Kidney (tissue), 14 donors: ENCODE data around the gene HSD17B14. TPM values are rescaled to one million over a fixed set of nuclear protein-coding genes. Genes with fewer than 3 reads are reported as not detected.
A peak's percentile ranks its signal among the peaks of the same experiment; 100 is the strongest.

Source experiments
- DNase-seq, 5 donors: peaks; one replicate each; pipeline ENCODE4 v3.0.0-alpha.2; 2013 to 2020
- FAIRE-seq: peaks from 2 replicates; lab custom pipeline; 2012; peaks lifted over from hg19 to GRCh38; lab: Jason Lieb, UNC
- H3K27ac ChIP-seq, 2 donors: one replicate each; pipeline ENCODE4 v1.7.0; 2013; ENCODE audit warnings: low read depth in 2 of 2, low read length in 2 of 2, inconsistent platforms in 1 of 2
- H3K27me3 ChIP-seq: one replicate; pipeline ENCODE4 v1.7.1; 2013; ENCODE audit warnings: low read length, inconsistent platforms; ENCODE audit not compliant: control insufficient read depth, insufficient read depth
- H3K36me3 ChIP-seq, 3 donors: one replicate each; pipeline versions ENCODE4 v1.7.0 to v1.7.1; 2013; ENCODE audit warnings: low read length in 3 of 3, control low read depth in 1 of 3, inconsistent platforms in 1 of 3; ENCODE audit not compliant: insufficient read depth in 3 of 3, control insufficient read depth in 2 of 3
- H3K4me1 ChIP-seq, 3 donors: one replicate each; pipeline versions ENCODE4 v1.7.0 to v1.7.1; 2013; ENCODE audit warnings: low read length in 3 of 3, inconsistent platforms in 1 of 3, low read depth in 1 of 3; ENCODE audit not compliant: control insufficient read depth in 2 of 3, insufficient read depth in 2 of 3
- H3K4me3 ChIP-seq, 3 donors: one replicate each; pipeline versions ENCODE4 v1.7.0 to v1.8.1; 2013; ENCODE audit warnings: low read length in 3 of 3, control low read depth in 1 of 3, inconsistent platforms in 1 of 3
- H3K9ac ChIP-seq, 3 donors: one replicate each; pipeline versions ENCODE4 v1.7.0 to v1.7.1; 2013; ENCODE audit warnings: low read length in 3 of 3, control low read depth in 1 of 3, inconsistent platforms in 1 of 3
- H3K9me3 ChIP-seq, 3 donors: one replicate each; pipeline versions ENCODE4 v1.7.0 to v1.7.1; 2013; ENCODE audit warnings: low read length in 3 of 3, control low read depth in 1 of 3, inconsistent platforms in 1 of 3; ENCODE audit not compliant: control insufficient read depth in 2 of 3, insufficient read depth in 1 of 3
- intact Hi-C: fragments of 100-400 bp; cut with DNase I; formaldehyde crosslinking; loops from one replicate; pipeline ENCODE4 v1.11.1; 2022
- polyA plus RNA-seq: library from polyadenylated mRNA; stranded (reverse); fragments of 350-450 nt; fragmentation: Illumina TruSeq; extraction: RNeasy Lipid Tissue Mini Kit (QIAGEN cat#74804); gene quantifications from one replicate; pipeline ENCODE4 v1.2.3, GENCODE V29; 2014; ENCODE audit warnings: low read depth, low replicate concordance; ENCODE audit not compliant: insufficient read depth
- total RNA-seq: library from RNA; stranded (reverse); fragmentation: NEBNext Ultra II Directional; extraction: Animal tissue kit (Norgen Biotek cat#: 25700); gene quantifications from one replicate; pipeline ENCODE4 v1.2.1, GENCODE V29; 2021
- TF ChIP-seq, protein P1 (sequence below): IDR thresholded peaks from 3 replicates; pipeline ENCODE4 v1.5.1; 2012; ENCODE audit warnings: mild to moderate bottlenecking, moderate library complexity, borderline replicate concordance; ENCODE audit not compliant: insufficient read depth; ENCODE audit errors: extremely low read depth
- donor health status: control.
- donor health status: control.
- donor health status: control.
- donor health status: control.
- donor health status: control.
- donor health status: DM: yes; HTN: yes; CAD: no.
- donor health status: Normal renal cell carcinoma (clear cell type).

HSD17B14 gene
- total and polyA plus RNA-seq, 2 donors from 2014 or later, result 5.2 to 141 TPM

DNA sequence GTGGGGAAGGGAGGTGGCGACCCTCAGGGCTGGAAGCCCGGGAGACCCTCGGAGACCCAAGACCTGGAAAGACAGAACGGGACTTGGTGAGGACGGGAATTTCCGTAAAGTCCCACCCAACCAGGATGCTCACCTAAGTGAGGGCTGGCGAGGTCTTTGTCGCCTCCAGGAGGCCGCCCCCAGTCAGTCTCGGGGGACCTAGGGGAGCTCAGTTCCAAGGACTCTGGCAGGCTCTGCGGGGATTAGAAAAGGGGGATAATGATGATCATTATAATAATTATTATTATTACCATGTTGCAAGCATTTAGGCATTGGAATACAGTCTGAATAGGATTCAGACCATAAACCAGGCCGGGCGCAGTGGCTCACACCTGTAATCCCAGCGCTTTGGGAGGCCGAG, 9.1 kb upstream of the HSD17B14 start:
- H3K4me3 ChIP-seq, result no peak overlapping the region
- no peaks in the 10 kb centered on the region for H3K4me1 ChIP-seq
- no peaks in the 10 kb centered on the region for H3K27me3 ChIP-seq
- intact Hi-C loops, result no loop called here
- TF ChIP-seq, protein P1, sequence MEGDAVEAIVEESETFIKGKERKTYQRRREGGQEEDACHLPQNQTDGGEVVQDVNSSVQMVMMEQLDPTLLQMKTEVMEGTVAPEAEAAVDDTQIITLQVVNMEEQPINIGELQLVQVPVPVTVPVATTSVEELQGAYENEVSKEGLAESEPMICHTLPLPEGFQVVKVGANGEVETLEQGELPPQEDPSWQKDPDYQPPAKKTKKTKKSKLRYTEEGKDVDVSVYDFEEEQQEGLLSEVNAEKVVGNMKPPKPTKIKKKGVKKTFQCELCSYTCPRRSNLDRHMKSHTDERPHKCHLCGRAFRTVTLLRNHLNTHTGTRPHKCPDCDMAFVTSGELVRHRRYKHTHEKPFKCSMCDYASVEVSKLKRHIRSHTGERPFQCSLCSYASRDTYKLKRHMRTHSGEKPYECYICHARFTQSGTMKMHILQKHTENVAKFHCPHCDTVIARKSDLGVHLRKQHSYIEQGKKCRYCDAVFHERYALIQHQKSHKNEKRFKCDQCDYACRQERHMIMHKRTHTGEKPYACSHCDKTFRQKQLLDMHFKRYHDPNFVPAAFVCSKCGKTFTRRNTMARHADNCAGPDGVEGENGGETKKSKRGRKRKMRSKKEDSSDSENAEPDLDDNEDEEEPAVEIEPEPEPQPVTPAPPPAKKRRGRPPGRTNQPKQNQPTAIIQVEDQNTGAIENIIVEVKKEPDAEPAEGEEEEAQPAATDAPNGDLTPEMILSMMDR, result no peak
- no peak overlapping the region for H3K27ac ChIP-seq
- H3K9me3 ChIP-seq, result no peaks in the 10 kb centered on the region
- peaks cover 0 to 3% (median 0%) of the 10 kb centered on the region in 3 donors for H3K36me3 ChIP-seq
- DNase-seq (no peak), FAIRE-seq (no peak)
- no peak overlapping the region for H3K9ac ChIP-seq

GRCh38 chr19:48844472-48844871, 8.2 kb upstream of the HSD17B14 start:
- TF ChIP-seq, protein P1, result no peak
- Histone ChIP-seq H3K27ac (no peak overlapping the region), H3K4me3 (no peak overlapping the region), H3K36me3 (peaks cover 0 to 3% (median 0%) of the 10 kb centered on the region in 3 donors), H3K27me3 (no peaks in the 10 kb centered on the region), H3K4me1 (no peaks in the 10 kb centered on the region), H3K9ac (no peak overlapping the region), H3K9me3 (no peaks in the 10 kb centered on the region)
- no peak for DNase-seq
- intact Hi-C loops, result no loop called here
- FAIRE-seq, result no peak

DNA sequence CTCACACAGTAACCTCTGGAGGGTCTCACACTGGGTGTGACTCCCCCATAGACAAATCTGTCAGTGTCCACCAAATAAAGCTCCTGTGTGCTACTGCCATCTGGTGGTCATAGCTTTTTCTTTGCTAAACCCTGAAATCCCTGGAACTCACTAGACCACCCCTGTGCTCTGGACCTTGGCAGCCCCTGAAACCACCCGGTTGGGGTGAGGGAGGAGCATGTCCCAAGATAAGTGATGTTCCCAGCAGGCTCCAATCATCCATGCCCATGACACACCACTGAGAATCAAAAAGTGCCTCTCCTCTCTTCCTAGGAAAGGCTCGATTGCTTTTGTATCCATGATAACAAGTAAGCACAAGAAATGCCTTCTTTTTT, 6.5 kb upstream of the HSD17B14 start:
- no peaks in the 10 kb centered on the region for H3K4me1 ChIP-seq
- FAIRE-seq, result no peak
- DNase-seq, result peak in 4 of 5 donors; percentile 72 to 88 (median 78)
- no peak overlapping the region for H3K27ac ChIP-seq
- TF ChIP-seq, protein P1, result peak; percentile 73
- no peaks in the 10 kb centered on the region for H3K27me3 ChIP-seq
- intact Hi-C loops, result no loop called here
- no peaks in the 10 kb centered on the region for H3K9me3 ChIP-seq
- peaks cover 0 to 3% (median 0%) of the 10 kb centered on the region in 3 donors for H3K36me3 ChIP-seq
- no peak overlapping the region for H3K4me3 ChIP-seq
- H3K9ac ChIP-seq, result no peak overlapping the region

DNA sequence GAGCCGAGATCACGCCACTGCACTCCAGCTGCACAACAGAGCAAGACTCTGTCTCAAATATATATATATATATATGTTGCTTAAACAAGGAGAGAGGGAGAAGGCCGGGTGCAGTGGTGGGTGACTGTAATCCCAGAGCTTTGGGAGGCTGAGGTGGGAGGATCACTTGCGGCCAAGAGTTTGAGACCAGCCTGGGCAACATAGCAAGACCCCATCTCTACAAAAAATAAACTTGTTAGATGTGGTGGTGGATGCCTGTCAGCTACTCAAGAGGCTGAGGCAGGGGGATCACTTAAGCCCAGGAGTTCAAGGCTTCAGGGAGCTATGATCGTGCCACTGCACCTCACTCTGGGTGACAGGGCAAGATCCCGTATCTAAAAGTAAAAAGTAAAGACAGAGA, 5.3 kb upstream of the HSD17B14 start:
- FAIRE-seq (no peak), DNase-seq (no peak)
- intact Hi-C loops, result no loop called here
- Histone ChIP-seq H3K27me3 (no peaks in the 10 kb centered on the region), H3K36me3 (peaks cover 0 to 3% (median 0%) of the 10 kb centered on the region in 3 donors), H3K9me3 (no peaks in the 10 kb centered on the region), H3K4me3 (no peak overlapping the region), H3K27ac (no peak overlapping the region), H3K4me1 (peaks cover 0 to 5% (median 0%) of the 10 kb centered on the region in 3 donors), H3K9ac (no peak overlapping the region)
- TF ChIP-seq, protein P1, result no peak
